K562 (cell line): ENCODE data around the gene PRTN3. TPM values are rescaled to one million over a fixed set of nuclear protein-coding genes. Genes with fewer than 3 reads are reported as not detected.
A peak's percentile ranks its signal among the peaks of the same experiment; 100 is the strongest.

Source experiments
- CBFB ChIP-seq: sonication (generic); formaldehyde crosslinking; IDR thresholded peaks from 2 replicates; pipeline ENCODE4 v1.4.0; 2020; ENCODE audit warnings: mild to moderate bottlenecking, missing genetic modification reagents
- FOXP1 ChIP-seq: sonication (generic); formaldehyde crosslinking; IDR thresholded peaks from 2 replicates; pipeline ENCODE4 v1.8.0; 2022; ENCODE audit warnings: mild to moderate bottlenecking, missing genetic modification reagents
- IFI16 ChIP-seq: fragments of 250-450 bp; sonication (Bioruptor Pico); IDR thresholded peaks from 2 replicates; pipeline ENCODE4 v2.1.2; 2022; ENCODE audit warnings: mild to moderate bottlenecking, inconsistent platforms
- NEUROD1 ChIP-seq: fragments of 150-350 bp; IDR thresholded peaks from 2 replicates; pipeline ENCODE4 v1.6.1; 2014; ENCODE audit warnings: borderline replicate concordance, low read length, low read depth; ENCODE audit not compliant: partially characterized antibody
- PYGO2 ChIP-seq: fragments of 450-650 bp; IDR thresholded peaks from 2 replicates; pipeline ENCODE4 v1.6.1; 2016; ENCODE audit warnings: mild to moderate bottlenecking, missing genetic modification characterization, moderate library complexity, missing compliant biosample characterization
- SMAD1 ChIP-seq: fragments of 150-350 bp; IDR thresholded peaks from 2 replicates; pipeline ENCODE4 v1.6.1; 2014; ENCODE audit warnings: low read length, low read depth; ENCODE audit not compliant: partially characterized antibody
- TCF7 ChIP-seq: sonication (generic); IDR thresholded peaks from 2 replicates; pipeline ENCODE4 v1.6.1; 2016; ENCODE audit warnings: antibody characterized with exemption, borderline replicate concordance
- ZKSCAN8 ChIP-seq: fragments of 200-800 bp; sonication (Bioruptor generic); IDR thresholded peaks from 2 replicates; pipeline ENCODE4 v1.6.1; 2016; ENCODE audit warnings: missing genetic modification characterization, missing compliant biosample characterization
- polyA plus RNA-seq, 8 experiments: library from polyadenylated mRNA; depleted of rRNA in 4 of 8; stranded (reverse) in 5 of 8; unstranded in 3 of 8; fragments of >200 nt; fragmentation: Nextera tagmentation in 2 of 8; fragmentation: Illumina TruSeq in 1 of 8; extraction: Ambion mirVana in 2 of 8; extraction: Trizol in 1 of 8; gene quantifications; 2 replicates each; pipeline versions ENCODE4 v1.2.1 to v1.2.3, GENCODE V29; 2011 to 2014; ENCODE audit warnings: inconsistent platforms in 1 of 8, missing spikeins in 1 of 8
- total RNA-seq, 7 experiments: library from RNA; depleted of rRNA in 6 of 7; stranded (reverse); fragments of >200 nt in 6 of 7; fragmentation: Illumina TruSeq in 2 of 7; extraction: Trizol in 2 of 7; gene quantifications; 2 replicates each; pipeline versions ENCODE4 v1.2.1 to v1.2.3, GENCODE V29; 2011 to 2021; ENCODE audit warnings: low replicate concordance in 1 of 7
- TF ChIP-seq, protein P1 (sequence below): fragments of 450-650 bp; IDR thresholded peaks from 2 replicates; pipeline ENCODE4 v1.6.1; 2016; ENCODE audit warnings: mild to moderate bottlenecking, moderate library complexity
- TF ChIP-seq, protein P2 (sequence below): fragments of 250-450 bp; sonication (Bioruptor Pico); IDR thresholded peaks from 2 replicates; pipeline ENCODE4 v1.5.0; 2020; ENCODE audit warnings: mild to moderate bottlenecking
- TF ChIP-seq, protein P3 (sequence below): fragments of 450-650 bp; formaldehyde crosslinking; IDR thresholded peaks from 2 replicates; pipeline ENCODE4 v1.4.0; 2020; ENCODE audit warnings: mild to moderate bottlenecking, moderate library complexity
- TF ChIP-seq, protein P4 (sequence below): fragments of 250-450 bp; sonication (Bioruptor Pico); IDR thresholded peaks from 2 replicates; pipeline ENCODE4 v1.6.1; 2021; ENCODE audit warnings: mild to moderate bottlenecking

The PRTN3 gene
- total and polyA plus RNA-seq, 9 of the 15 experiments (the other 6 are each of a cell fraction or from before 2014, with no cell fraction given): 0.14 to 0.86 (median 0.43) TPM; not detected in 3

DNA sequence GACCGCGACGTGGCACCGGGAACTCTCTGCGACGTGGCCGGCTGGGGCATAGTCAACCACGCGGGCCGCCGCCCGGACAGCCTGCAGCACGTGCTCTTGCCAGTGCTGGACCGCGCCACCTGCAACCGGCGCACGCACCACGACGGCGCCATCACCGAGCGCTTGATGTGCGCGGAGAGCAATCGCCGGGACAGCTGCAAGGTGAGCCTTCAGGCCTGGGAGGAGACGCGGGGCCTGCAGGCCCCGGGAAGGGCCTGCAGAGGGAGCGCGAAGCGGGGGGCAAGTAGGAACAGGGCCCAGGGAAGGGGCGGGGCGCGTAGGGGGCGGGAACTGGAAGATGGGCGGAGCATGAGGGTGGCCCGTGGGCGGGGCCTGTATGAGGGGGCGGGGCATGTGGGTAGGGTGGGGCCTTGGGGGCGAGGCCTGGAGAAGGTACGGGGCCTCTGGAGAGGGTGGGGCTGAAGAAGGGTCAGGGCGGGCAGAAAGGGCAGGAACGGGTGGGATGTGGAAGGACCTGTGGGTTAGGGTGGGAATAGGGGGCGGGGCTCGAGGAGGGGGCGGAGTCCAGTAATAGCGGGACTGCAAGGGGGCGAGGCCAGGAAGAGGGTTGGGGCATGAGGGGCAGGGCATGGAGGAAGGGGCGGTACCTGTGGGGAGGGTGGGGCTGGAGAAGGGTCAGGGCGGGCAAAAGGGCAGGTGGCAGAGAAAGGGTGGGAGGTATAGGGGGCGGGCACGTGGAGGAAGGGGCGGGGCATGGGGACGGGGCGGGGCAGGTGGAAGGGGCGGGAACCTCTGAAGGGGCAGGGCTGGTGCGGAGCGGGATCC is 21.2 kb downstream of the PRTN3 start (continued):
- TF ChIP-seq FOXP1 (peak; percentile 85; the same call in 1 of the 2 replicates), TCF7 (no peak), SMAD1 (no peak), PYGO2 (tag) (no peak), CBFB (CRISPR knock-in tag) (no peak), ZKSCAN8 (CRISPR knock-in tag) (no peak), IFI16 (CRISPR knock-in tag) (no peak), NEUROD1 (no peak)
- TF ChIP-seq, protein P1, sequence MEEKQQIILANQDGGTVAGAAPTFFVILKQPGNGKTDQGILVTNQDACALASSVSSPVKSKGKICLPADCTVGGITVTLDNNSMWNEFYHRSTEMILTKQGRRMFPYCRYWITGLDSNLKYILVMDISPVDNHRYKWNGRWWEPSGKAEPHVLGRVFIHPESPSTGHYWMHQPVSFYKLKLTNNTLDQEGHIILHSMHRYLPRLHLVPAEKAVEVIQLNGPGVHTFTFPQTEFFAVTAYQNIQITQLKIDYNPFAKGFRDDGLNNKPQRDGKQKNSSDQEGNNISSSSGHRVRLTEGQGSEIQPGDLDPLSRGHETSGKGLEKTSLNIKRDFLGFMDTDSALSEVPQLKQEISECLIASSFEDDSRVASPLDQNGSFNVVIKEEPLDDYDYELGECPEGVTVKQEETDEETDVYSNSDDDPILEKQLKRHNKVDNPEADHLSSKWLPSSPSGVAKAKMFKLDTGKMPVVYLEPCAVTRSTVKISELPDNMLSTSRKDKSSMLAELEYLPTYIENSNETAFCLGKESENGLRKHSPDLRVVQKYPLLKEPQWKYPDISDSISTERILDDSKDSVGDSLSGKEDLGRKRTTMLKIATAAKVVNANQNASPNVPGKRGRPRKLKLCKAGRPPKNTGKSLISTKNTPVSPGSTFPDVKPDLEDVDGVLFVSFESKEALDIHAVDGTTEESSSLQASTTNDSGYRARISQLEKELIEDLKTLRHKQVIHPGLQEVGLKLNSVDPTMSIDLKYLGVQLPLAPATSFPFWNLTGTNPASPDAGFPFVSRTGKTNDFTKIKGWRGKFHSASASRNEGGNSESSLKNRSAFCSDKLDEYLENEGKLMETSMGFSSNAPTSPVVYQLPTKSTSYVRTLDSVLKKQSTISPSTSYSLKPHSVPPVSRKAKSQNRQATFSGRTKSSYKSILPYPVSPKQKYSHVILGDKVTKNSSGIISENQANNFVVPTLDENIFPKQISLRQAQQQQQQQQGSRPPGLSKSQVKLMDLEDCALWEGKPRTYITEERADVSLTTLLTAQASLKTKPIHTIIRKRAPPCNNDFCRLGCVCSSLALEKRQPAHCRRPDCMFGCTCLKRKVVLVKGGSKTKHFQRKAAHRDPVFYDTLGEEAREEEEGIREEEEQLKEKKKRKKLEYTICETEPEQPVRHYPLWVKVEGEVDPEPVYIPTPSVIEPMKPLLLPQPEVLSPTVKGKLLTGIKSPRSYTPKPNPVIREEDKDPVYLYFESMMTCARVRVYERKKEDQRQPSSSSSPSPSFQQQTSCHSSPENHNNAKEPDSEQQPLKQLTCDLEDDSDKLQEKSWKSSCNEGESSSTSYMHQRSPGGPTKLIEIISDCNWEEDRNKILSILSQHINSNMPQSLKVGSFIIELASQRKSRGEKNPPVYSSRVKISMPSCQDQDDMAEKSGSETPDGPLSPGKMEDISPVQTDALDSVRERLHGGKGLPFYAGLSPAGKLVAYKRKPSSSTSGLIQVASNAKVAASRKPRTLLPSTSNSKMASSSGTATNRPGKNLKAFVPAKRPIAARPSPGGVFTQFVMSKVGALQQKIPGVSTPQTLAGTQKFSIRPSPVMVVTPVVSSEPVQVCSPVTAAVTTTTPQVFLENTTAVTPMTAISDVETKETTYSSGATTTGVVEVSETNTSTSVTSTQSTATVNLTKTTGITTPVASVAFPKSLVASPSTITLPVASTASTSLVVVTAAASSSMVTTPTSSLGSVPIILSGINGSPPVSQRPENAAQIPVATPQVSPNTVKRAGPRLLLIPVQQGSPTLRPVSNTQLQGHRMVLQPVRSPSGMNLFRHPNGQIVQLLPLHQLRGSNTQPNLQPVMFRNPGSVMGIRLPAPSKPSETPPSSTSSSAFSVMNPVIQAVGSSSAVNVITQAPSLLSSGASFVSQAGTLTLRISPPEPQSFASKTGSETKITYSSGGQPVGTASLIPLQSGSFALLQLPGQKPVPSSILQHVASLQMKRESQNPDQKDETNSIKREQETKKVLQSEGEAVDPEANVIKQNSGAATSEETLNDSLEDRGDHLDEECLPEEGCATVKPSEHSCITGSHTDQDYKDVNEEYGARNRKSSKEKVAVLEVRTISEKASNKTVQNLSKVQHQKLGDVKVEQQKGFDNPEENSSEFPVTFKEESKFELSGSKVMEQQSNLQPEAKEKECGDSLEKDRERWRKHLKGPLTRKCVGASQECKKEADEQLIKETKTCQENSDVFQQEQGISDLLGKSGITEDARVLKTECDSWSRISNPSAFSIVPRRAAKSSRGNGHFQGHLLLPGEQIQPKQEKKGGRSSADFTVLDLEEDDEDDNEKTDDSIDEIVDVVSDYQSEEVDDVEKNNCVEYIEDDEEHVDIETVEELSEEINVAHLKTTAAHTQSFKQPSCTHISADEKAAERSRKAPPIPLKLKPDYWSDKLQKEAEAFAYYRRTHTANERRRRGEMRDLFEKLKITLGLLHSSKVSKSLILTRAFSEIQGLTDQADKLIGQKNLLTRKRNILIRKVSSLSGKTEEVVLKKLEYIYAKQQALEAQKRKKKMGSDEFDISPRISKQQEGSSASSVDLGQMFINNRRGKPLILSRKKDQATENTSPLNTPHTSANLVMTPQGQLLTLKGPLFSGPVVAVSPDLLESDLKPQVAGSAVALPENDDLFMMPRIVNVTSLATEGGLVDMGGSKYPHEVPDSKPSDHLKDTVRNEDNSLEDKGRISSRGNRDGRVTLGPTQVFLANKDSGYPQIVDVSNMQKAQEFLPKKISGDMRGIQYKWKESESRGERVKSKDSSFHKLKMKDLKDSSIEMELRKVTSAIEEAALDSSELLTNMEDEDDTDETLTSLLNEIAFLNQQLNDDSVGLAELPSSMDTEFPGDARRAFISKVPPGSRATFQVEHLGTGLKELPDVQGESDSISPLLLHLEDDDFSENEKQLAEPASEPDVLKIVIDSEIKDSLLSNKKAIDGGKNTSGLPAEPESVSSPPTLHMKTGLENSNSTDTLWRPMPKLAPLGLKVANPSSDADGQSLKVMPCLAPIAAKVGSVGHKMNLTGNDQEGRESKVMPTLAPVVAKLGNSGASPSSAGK: peak; percentile 96
- TF ChIP-seq, protein P2, sequence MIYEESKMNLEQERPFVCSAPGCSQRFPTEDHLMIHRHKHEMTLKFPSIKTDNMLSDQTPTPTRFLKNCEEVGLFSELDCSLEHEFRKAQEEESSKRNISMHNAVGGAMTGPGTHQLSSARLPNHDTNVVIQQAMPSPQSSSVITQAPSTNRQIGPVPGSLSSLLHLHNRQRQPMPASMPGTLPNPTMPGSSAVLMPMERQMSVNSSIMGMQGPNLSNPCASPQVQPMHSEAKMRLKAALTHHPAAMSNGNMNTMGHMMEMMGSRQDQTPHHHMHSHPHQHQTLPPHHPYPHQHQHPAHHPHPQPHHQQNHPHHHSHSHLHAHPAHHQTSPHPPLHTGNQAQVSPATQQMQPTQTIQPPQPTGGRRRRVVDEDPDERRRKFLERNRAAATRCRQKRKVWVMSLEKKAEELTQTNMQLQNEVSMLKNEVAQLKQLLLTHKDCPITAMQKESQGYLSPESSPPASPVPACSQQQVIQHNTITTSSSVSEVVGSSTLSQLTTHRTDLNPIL (CRISPR knock-in tag): no peak
- TF ChIP-seq, protein P3, sequence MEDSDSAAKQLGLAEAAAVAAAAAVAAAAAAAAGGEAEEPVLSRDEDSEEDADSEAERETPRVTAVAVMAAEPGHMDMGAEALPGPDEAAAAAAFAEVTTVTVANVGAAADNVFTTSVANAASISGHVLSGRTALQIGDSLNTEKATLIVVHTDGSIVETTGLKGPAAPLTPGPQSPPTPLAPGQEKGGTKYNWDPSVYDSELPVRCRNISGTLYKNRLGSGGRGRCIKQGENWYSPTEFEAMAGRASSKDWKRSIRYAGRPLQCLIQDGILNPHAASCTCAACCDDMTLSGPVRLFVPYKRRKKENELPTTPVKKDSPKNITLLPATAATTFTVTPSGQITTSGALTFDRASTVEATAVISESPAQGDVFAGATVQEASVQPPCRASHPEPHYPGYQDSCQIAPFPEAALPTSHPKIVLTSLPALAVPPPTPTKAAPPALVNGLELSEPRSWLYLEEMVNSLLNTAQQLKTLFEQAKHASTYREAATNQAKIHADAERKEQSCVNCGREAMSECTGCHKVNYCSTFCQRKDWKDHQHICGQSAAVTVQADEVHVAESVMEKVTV: no peak
- TF ChIP-seq, protein P4, sequence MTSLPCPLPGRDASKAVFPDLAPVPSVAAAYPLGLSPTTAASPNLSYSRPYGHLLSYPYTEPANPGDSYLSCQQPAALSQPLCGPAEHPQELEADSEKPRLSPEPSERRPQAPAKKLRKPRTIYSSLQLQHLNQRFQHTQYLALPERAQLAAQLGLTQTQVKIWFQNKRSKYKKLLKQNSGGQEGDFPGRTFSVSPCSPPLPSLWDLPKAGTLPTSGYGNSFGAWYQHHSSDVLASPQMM: no peak
